Neural cell (in vitro differentiated cells): ENCODE measurements around the gene SLC25A26.
A peak's percentile ranks its signal among the peaks of the same experiment; 100 is the strongest.

Experiments used
- EZH2 ChIP-seq: fragments of 200-600, 300-800 bp; shearing (Covaris generic), sonication (generic); IDR thresholded peaks from 2 replicates; pipeline ENCODE4 v1.6.1; 2014; ENCODE audit warnings: antibody characterized with exemption, low read length, borderline replicate concordance, mild to moderate bottlenecking; ENCODE audit not compliant: insufficient read depth, poor library complexity, severe bottlenecking
- RAD21 ChIP-seq: fragments of 450-650 bp; conservative IDR thresholded peaks from 2 replicates; pipeline ENCODE4 v1.6.1; 2014; ENCODE audit warnings: antibody characterized with exemption, mild to moderate bottlenecking, moderate library complexity
- TF ChIP-seq, protein P1 (sequence below): fragments of 450-650 bp; IDR thresholded peaks from 2 replicates; pipeline ENCODE4 v1.5.1; 2014; ENCODE audit warnings: antibody characterized with exemption, mild to moderate bottlenecking, moderate library complexity; ENCODE audit not compliant: poor library complexity, severe bottlenecking
- TF ChIP-seq, protein P2 (sequence below): IDR thresholded peaks from 2 replicates; pipeline ENCODE4 v1.6.1; 2012; ENCODE audit warnings: borderline replicate concordance

DNA sequence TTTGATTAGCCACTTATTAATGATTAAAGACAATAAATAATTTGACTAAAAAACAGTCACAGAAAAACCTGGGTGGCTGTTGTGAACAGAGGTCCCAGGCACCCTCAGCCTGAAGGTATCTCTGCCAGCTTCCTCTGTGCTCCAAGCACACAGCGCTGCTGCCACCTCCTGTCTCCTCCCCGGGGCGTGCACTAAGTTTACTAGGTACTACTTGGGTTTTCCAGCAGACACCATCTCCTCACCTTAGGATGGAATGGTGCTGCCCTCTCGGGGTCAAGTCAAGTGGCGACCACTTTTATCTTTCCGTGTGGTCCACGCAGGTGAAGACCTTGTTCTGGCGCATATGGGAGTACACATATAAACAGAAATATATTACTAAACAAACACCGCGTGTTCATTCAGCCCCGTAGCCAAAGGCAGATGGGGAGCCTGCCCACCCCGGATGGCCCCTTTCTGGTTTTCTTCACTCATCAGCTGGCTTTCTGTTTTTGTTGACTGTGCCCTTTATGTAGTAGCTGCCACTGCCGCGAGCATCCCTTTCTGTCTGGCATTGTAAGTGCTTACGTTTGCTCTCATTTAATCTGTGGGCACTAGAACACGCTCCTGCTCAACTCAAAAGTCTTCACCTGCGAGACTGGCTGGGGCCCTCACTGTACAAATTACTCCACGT is 152.0 kb downstream of the SLC25A26 start:
- TF ChIP-seq, protein P1, sequence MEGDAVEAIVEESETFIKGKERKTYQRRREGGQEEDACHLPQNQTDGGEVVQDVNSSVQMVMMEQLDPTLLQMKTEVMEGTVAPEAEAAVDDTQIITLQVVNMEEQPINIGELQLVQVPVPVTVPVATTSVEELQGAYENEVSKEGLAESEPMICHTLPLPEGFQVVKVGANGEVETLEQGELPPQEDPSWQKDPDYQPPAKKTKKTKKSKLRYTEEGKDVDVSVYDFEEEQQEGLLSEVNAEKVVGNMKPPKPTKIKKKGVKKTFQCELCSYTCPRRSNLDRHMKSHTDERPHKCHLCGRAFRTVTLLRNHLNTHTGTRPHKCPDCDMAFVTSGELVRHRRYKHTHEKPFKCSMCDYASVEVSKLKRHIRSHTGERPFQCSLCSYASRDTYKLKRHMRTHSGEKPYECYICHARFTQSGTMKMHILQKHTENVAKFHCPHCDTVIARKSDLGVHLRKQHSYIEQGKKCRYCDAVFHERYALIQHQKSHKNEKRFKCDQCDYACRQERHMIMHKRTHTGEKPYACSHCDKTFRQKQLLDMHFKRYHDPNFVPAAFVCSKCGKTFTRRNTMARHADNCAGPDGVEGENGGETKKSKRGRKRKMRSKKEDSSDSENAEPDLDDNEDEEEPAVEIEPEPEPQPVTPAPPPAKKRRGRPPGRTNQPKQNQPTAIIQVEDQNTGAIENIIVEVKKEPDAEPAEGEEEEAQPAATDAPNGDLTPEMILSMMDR: peak; percentile 18
- TF ChIP-seq EZH2: no peak
- peak; percentile 35 for TF ChIP-seq RAD21
- TF ChIP-seq, protein P2, sequence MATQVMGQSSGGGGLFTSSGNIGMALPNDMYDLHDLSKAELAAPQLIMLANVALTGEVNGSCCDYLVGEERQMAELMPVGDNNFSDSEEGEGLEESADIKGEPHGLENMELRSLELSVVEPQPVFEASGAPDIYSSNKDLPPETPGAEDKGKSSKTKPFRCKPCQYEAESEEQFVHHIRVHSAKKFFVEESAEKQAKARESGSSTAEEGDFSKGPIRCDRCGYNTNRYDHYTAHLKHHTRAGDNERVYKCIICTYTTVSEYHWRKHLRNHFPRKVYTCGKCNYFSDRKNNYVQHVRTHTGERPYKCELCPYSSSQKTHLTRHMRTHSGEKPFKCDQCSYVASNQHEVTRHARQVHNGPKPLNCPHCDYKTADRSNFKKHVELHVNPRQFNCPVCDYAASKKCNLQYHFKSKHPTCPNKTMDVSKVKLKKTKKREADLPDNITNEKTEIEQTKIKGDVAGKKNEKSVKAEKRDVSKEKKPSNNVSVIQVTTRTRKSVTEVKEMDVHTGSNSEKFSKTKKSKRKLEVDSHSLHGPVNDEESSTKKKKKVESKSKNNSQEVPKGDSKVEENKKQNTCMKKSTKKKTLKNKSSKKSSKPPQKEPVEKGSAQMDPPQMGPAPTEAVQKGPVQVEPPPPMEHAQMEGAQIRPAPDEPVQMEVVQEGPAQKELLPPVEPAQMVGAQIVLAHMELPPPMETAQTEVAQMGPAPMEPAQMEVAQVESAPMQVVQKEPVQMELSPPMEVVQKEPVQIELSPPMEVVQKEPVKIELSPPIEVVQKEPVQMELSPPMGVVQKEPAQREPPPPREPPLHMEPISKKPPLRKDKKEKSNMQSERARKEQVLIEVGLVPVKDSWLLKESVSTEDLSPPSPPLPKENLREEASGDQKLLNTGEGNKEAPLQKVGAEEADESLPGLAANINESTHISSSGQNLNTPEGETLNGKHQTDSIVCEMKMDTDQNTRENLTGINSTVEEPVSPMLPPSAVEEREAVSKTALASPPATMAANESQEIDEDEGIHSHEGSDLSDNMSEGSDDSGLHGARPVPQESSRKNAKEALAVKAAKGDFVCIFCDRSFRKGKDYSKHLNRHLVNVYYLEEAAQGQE: no peak
